HG03354 (cell line): ENCODE measurements around the gene TMEM30B.
"Not testable (repeated sequence)": the region's sequence is repeated elsewhere in the genome, so short reads cannot be mapped to it uniquely, and the experiment has no call there.

Experiments used
- ATAC-seq: cut with Tn5 transposase; IDR thresholded peaks from one replicate; pipeline ENCODE4 v1.9.1; 2021; ENCODE audit warnings: mild to moderate bottlenecking; ENCODE audit not compliant: unreplicated experiment, poor library complexity, severe bottlenecking

The TMEM30B gene

GRCh38 chr14:61246721-61247120, 34.4 kb downstream of the TMEM30B start:
- ATAC-seq, result no peak

DNA sequence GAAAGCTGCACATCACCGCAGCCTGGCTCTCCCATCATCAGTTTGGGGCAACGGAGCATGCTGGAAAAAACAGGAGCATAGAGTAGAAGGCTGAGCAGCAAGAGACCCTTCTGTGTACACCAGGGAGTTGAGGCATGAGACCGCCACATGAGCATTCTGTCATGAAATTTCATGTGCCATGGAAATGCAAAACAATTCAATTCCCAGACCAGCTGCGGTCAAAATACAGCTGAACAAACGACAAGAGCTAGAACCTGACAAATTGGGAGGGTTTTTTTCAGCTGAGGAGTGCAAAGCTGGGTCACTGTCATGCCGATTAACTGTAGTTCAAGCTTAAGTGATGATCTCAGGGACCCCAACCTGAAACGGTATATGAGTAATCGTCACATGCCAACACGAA, 37.1 kb downstream of the TMEM30B start:
- no peak for ATAC-seq

GRCh38 chr14:61240206-61240605, 40.9 kb downstream of the TMEM30B start:
- ATAC-seq, result no peak

- not testable (repeated sequence) for ATAC-seq
Measured at GRCh38 chr14:61239285-61239684, 41.9 kb downstream of the TMEM30B start.

DNA sequence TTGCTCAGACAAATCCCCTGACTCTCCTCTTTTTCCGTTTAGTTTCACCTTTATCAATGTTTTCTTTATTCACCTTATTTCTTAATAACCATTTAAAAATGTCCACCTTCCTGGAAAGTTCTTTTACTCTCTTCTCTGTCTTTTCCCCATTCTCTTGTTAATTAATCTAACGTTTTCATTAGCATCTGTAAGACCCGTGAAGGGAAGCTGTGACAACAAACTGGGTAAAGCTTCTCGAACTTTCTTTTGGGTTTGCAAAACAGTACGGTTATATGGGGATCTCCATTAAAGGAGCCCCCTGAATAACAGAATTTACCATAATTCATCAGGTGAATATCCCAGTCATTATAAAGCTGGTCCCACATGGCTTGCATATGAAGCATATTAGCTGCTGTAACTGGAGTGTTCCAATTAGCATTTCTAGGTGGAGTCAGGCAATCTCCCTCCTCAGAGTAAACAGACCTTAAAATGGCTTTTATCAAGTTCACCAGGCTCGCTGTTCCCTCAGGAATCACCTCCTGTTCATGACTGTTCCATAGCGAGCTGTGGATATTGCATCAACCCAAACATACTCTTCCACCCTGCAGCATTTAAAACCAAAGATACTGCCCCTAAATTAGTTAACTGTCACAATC, 42.4 kb downstream of the TMEM30B start:
- no peak for ATAC-seq

GRCh38 chr14:61234215-61234916, 46.8 kb downstream of the TMEM30B start:
- ATAC-seq, result no peak

- no peak for ATAC-seq
Measured at GRCh38 chr14:61233436-61233956, 47.6 kb downstream of the TMEM30B start.

DNA sequence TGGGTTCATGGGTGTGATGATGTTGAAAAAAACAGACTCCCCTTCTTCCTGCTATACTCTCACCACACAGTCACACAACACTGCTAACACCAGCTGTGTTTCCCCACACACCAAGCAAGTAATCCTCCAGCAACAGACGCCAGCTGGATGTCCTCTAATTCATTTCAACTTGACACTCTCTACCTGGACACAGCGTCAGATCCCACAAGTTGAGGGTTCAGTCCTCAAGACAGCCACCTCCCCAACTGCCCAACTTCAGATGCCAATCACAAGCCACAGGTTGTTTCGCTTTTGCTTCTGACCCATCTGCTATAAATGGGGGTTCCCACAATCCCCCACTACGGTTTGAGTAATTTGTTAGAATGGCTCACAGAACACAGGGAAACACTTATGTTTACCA, 49.3 kb downstream of the TMEM30B start:
- no peak for ATAC-seq

GRCh38 chr14:61229981-61230380, 51.2 kb downstream of the TMEM30B start:
- ATAC-seq, result no peak

GRCh38 chr14:61229475-61229888, 51.7 kb downstream of the TMEM30B start:
- no peak for ATAC-seq

GRCh38 chr14:61227884-61228591, 53.1 kb downstream of the TMEM30B start:
- no peak for ATAC-seq
